Epithelial cell of proximal tubule (primary cell): ENCODE results near the gene STX5. TPM values are rescaled to one million over a fixed set of nuclear protein-coding genes. Genes with fewer than 3 reads are reported as not detected.

Source experiments
- DNase-seq: peaks from one replicate; pipeline ENCODE4 v3.0.0-alpha.2; 2011; ENCODE audit warnings: low read depth
- H3K4me3 ChIP-seq: 2 replicates; pipeline ENCODE4 v1.5.1; 2011; ENCODE audit warnings: low read depth, mild to moderate bottlenecking, low read length
- total RNA-seq: library from RNA; depleted of rRNA; stranded (reverse); fragments of >200 nt; gene quantifications from 2 replicates; pipeline ENCODE4 v1.2.3, GENCODE V29; 2015
- TF ChIP-seq, protein P1 (sequence below): conservative IDR thresholded peaks from 2 replicates; pipeline ENCODE4 v1.5.1; 2012; ENCODE audit warnings: low read depth, mild to moderate bottlenecking, low read length

The STX5 gene, protein sequence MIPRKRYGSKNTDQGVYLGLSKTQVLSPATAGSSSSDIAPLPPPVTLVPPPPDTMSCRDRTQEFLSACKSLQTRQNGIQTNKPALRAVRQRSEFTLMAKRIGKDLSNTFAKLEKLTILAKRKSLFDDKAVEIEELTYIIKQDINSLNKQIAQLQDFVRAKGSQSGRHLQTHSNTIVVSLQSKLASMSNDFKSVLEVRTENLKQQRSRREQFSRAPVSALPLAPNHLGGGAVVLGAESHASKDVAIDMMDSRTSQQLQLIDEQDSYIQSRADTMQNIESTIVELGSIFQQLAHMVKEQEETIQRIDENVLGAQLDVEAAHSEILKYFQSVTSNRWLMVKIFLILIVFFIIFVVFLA
- total RNA-seq = 21.2 and 28.6 TPM in 2 replicates

DNA sequence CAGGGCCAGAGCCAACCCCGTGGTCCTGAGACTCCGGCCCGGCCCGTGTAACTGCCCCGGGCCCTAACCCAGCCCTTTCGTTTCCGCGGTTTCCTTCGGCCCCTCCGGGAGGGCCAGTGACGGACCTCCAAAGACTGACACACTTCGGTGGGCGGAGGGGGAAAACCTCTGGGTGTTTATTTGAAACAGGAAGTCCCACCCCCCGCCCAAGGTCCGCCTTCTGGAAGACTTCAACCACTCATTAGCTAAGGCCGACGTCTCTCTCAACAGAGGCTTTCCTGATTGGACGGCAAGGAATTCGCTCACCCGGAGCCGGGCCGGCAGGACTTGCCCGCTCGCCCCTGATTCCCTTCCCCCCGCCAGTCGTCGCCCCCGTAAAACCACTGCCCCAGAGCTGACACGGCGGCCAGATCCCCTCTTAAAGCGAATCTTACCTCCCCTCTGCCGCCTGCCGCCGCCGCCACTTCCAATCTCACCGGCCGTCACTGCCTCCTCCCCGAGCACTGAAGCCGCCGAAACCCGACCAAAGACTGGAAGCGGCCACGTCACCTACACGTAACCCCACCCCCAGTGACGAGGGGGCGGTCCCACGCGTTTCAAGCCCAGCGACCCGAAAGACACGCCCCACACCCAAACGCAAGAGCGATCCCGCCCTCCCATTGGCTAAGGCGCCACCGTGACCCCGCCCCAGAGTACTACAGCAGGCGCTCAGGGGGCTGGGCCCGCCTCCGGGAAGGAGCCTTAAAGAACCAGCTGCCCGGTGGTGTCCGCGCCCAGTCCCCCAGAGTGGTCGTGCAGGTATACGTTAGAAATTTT is at the start of gene STX5:
Gene STX5, minus strand, starts transcription at position 532 of the 816 bp plus-strand sequence. CDS start 808 bp downstream, outside the sequence.
- H3K4me3 ChIP-seq = peak within 1 kb of the TSS; percentile 97
- peak; percentile 84 for DNase-seq
- TF ChIP-seq, protein P1, sequence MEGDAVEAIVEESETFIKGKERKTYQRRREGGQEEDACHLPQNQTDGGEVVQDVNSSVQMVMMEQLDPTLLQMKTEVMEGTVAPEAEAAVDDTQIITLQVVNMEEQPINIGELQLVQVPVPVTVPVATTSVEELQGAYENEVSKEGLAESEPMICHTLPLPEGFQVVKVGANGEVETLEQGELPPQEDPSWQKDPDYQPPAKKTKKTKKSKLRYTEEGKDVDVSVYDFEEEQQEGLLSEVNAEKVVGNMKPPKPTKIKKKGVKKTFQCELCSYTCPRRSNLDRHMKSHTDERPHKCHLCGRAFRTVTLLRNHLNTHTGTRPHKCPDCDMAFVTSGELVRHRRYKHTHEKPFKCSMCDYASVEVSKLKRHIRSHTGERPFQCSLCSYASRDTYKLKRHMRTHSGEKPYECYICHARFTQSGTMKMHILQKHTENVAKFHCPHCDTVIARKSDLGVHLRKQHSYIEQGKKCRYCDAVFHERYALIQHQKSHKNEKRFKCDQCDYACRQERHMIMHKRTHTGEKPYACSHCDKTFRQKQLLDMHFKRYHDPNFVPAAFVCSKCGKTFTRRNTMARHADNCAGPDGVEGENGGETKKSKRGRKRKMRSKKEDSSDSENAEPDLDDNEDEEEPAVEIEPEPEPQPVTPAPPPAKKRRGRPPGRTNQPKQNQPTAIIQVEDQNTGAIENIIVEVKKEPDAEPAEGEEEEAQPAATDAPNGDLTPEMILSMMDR = no peak

DNA sequence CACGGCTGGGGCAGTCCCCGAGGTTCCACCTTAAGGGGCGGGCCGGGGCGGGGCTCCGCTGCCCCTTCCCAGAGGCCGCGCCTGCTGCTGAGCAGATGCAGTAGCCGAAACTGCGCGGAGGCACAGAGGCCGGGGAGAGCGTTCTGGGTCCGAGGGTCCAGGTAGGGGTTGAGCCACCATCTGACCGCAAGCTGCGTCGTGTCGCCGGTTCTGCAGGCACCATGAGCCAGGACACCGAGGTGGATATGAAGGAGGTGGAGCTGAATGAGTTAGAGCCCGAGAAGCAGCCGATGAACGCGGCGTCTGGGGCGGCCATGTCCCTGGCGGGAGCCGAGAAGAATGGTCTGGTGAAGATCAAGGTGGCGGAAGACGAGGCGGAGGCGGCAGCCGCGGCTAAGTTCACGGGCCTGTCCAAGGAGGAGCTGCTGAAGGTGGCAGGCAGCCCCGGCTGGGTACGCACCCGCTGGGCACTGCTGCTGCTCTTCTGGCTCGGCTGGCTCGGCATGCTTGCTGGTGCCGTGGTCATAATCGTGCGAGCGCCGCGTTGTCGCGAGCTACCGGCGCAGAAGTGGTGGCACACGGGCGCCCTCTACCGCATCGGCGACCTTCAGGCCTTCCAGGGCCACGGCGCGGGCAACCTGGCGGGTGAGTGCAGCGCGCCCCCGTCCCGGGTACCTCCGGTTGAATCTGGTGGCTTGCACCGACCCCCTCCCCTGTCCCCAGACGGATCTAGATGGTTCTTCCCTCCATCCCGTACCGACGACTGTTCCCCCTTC is 49.1 kb upstream of the STX5 start, which contains the start of gene SLC3A2:
Gene SLC3A2, plus strand, starts transcription at position 94 of the 776 bp plus-strand sequence. Its CDS starts 128 bp downstream, at position 222.
- DNase-seq = no peak
- peak within 1 kb of the TSS; percentile 88 for H3K4me3 ChIP-seq
- TF ChIP-seq, protein P1 = peak; percentile 58

DNA sequence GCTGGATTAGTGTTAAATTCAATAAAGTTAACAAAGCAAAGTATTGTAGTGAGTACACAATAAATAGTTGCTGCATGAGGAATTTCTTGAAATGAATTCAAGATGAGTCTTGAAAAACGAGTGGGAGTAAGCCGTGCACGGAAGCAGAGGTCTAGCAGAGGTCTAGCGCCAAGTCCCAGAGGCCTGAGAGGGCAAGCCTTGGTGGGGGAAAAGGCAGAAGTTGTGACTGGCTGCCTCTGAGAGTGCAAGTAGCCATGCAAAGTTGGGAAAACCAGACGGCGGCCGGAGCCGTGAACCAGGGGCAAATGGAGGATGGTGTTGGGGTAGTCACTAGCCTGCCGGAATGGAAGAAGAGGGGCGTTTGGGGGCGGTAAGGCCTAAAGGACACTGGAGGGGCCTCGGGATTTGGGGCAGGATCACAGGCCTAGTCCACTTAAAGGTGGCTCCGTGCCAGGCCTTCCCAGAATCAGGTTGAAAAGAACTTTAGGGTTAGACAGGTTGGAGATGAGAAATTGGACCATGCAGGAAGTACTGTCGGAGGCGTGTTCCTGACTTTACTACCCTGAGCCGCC is 48.5 kb upstream of the STX5 start:
- peak overlapping the region; percentile 88 for H3K4me3 ChIP-seq
- TF ChIP-seq, protein P1 = no peak
- no peak for DNase-seq

DNA sequence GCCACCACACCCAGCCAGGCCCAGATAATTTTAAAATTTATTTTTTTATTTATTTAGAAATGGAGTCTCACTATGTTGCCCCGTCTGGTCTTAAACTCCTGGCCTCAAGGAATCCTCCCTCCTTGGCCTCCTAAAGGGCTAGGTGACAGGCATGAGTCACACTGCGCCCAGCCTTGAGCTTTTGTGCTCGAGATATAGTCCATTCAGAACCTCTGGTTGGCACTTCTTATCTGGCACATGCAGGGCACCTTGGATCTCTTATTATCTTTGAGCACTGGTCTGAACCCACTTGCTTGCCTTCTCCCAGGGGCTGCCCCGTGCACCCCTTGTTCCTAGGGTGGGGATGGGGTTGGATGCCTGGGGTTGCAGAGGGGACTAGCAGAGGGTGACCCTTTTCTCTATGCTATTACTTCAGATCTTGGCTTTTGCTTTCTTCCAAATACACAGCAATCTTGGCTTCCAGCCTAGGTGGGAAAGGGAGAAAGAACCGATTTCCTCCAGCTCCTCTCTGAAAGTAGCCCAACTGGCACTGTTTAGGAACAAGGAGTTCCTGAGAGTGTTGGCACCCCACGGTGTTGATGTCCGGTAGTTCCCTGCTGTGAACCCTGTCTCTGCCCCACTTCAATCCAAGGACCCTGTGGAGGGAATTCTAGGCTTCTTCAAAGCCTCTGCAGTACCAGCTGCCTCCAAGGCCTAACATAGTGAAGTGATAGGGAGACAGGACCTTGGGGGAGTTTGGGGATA is 47.6 kb upstream of the STX5 start:
- DNase-seq = no peak
- TF ChIP-seq, protein P1 = no peak
- H3K4me3 ChIP-seq = peak overlapping the region; percentile 88

DNA sequence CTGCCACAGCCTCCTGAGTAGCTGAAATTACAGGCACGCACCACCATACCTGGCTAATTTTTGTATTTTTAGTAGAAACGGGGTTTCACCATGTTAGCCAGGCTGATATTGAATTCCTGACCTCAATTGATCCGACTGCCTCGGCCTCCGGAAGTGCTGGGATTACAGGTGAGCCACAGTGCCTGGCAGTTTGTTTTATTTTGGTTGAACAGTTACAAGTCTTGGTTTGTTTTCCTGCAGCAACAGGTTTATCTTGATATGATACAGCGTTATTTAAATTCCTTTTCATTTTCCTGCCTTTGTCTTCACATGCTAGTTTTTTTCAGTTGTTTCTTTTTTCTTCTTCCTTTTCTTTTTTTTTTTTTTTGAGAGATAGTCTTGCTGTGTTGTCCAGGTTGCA is 44.9 kb upstream of the STX5 start:
- no peak overlapping the region for H3K4me3 ChIP-seq
- DNase-seq = no peak
- TF ChIP-seq, protein P1 = no peak
